ENCODE measurements around the gene SNRNP48. TPM values are rescaled to one million over a fixed set of nuclear protein-coding genes. Genes with fewer than 3 reads are reported as not detected.

Gene SNRNP48
- total and polyA plus RNA-seq, 7 donors = 8.3 to 40.8 (median 9.9) TPM

DNA sequence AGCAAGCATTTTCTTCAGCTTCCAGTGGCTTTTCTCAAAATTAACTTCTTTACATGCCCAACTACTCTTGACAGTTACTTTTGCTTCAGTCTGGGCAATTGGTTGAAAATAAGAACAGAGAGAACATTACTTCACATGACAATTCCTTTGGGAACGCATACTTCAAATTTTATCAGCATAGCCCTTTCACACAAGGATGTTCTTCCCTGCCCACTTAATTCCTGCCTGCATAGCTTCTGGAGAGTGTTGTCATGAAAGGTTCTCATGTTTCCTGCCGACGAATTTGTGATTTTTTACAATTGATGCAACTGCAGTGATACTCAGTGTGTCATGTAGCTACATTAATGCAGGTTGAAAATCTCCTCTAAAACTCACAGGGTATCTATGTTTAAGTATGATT lies 22.0 kb upstream of the SNRNP48 start:
- ATAC-seq (no peak), DNase-seq (no peak)
- Histone ChIP-seq H3K36me3 (ENCODE audit: insufficient read depth in 1 of 2, low read depth in 1 of 2) (no peaks in the 10 kb centered on the region), H3K9me3 (no peaks in the 10 kb centered on the region), H3K27ac (no peak overlapping the region), H3K4me1 (no peaks in the 10 kb centered on the region), H3K4me3 (no peak overlapping the region), H3K27me3 (ENCODE audit: insufficient read depth in 3 of 3, low read length in 2 of 3) (peaks cover 0 to 5% (median 4%) of the 10 kb centered on the region in 3 donors)
- TF ChIP-seq, protein P1, sequence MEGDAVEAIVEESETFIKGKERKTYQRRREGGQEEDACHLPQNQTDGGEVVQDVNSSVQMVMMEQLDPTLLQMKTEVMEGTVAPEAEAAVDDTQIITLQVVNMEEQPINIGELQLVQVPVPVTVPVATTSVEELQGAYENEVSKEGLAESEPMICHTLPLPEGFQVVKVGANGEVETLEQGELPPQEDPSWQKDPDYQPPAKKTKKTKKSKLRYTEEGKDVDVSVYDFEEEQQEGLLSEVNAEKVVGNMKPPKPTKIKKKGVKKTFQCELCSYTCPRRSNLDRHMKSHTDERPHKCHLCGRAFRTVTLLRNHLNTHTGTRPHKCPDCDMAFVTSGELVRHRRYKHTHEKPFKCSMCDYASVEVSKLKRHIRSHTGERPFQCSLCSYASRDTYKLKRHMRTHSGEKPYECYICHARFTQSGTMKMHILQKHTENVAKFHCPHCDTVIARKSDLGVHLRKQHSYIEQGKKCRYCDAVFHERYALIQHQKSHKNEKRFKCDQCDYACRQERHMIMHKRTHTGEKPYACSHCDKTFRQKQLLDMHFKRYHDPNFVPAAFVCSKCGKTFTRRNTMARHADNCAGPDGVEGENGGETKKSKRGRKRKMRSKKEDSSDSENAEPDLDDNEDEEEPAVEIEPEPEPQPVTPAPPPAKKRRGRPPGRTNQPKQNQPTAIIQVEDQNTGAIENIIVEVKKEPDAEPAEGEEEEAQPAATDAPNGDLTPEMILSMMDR (IDR thresholded peaks at IDR 0.05) = no peak
- 13 to 36% (median 21%) methylated on average over 3 of the region's 3 CpGs for WGBS, 3 donors
- intact Hi-C loops (cut with DNase I) = no loop called here

DNA sequence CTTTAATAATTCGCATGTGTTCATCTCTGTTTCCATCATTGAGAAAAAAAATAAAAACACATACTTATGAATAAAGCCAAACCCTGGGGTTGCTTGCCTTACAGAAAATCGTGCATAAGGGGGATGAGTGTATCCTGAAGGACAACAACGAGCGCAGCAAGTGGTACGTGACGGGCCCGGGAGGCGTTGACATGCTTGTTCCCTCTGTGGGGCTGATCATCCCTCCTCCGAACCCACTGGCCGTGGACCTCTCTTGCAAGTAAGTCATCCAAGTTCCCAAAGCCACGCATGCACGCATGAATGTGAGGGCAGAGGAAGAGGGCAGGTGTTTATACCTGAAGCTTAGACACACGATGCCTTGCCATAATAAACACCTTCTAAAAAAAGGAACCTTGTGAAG lies 20.9 kb upstream of the SNRNP48 start:
- Histone ChIP-seq H3K27me3 (ENCODE audit: insufficient read depth in 3 of 3, low read length in 2 of 3) (peaks cover 0 to 2% (median 0%) of the 10 kb centered on the region in 3 donors), H3K9me3 (no peaks in the 10 kb centered on the region), H3K4me3 (no peak overlapping the region), H3K36me3 (ENCODE audit: insufficient read depth in 1 of 2, low read depth in 1 of 2) (no peaks in the 10 kb centered on the region), H3K4me1 (no peaks in the 10 kb centered on the region), H3K27ac (no peak overlapping the region)
- intact Hi-C loops (cut with DNase I) = no loop called here
- ATAC-seq (no peak), DNase-seq (no peak)
- 91 to 94% (median 92%) methylated on average over 13 of the region's 13 CpGs for WGBS, 3 donors
- TF ChIP-seq, protein P1 (IDR thresholded peaks at IDR 0.05) = no peak

GRCh38 chr6:7572213-7572943 lies 17.6 kb upstream of the SNRNP48 start:
- no peak for ATAC-seq
- WGBS, 3 donors = 90% methylated on average over 9 of the region's 9 CpGs
- Histone ChIP-seq H3K36me3 (ENCODE audit: insufficient read depth in 1 of 2, low read depth in 1 of 2) (no peaks in the 10 kb centered on the region), H3K4me3 (no peak overlapping the region), H3K27me3 (ENCODE audit: insufficient read depth in 3 of 3, low read length in 2 of 3) (peaks cover under 1 to 5% (median 2%) of the 10 kb centered on the region in 3 donors), H3K27ac (no peak overlapping the region), H3K9me3 (no peaks in the 10 kb centered on the region), H3K4me1 (no peaks in the 10 kb centered on the region)
- no peak for DNase-seq
- intact Hi-C loops (cut with DNase I) = no loop called here
- TF ChIP-seq, protein P1 (IDR thresholded peaks at IDR 0.05) = no peak

DNA sequence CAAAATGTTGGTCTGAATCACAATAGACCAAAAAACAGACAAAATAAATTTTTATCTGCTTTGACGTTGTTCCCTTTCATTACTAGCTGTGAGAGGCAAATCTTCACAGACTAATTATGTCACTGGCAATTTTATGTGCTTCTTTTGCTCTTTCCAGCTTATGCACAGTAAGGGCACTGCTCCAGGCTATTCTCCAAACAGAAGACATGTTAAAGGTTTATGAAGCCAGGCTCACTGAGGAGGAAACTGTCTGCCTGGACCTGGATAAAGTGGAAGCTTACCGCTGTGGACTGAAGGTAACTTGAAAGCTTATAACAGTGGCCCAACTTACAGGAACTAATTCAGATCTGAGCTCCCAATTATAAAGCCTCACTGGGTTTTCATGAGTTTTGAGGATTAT lies 15.5 kb upstream of the SNRNP48 start:
- no peaks in the 10 kb centered on the region for H3K9me3 ChIP-seq
- no peak overlapping the region for H3K4me3 ChIP-seq
- H3K27me3 ChIP-seq (ENCODE audit: insufficient read depth in 3 of 3, low read length in 2 of 3) = peaks cover 0 to 19% (median 5%) of the 10 kb centered on the region in 3 donors
- ATAC-seq (no peak), DNase-seq (no peak)
- 64 to 77% (median 68%) methylated on average over 2 of the region's 2 CpGs for WGBS, 3 donors
- H3K27ac ChIP-seq = no peak overlapping the region
- H3K36me3 ChIP-seq (ENCODE audit: insufficient read depth in 1 of 2, low read depth in 1 of 2) = no peaks in the 10 kb centered on the region
- TF ChIP-seq, protein P1 (IDR thresholded peaks at IDR 0.05) = no peak
- H3K4me1 ChIP-seq = no peaks in the 10 kb centered on the region
- intact Hi-C loops (cut with DNase I) = no loop called here

DNA sequence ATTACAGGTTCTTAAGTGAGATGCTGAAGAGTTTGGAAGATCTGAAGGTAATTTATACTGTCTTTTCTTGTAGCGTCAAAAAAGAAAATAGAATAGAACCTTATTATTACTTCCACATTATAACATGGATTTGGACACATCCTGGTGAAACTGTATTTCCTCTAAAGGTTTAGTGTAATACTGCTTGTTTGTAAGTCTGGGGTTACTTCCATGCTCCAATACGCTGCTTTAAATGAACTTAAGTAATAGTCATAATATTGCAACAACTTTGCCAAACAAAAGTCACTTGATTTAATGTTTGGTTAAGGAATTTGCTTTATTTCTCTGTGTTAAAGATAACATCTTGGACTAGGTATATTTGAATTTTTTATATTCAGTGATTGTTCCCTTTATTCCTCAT lies 11.5 kb upstream of the SNRNP48 start:
- Histone ChIP-seq H3K27me3 (ENCODE audit: insufficient read depth in 3 of 3, low read length in 2 of 3) (peaks cover 0 to 29% (median 5%) of the 10 kb centered on the region in 3 donors), H3K4me1 (no peaks in the 10 kb centered on the region), H3K27ac (no peak overlapping the region), H3K9me3 (no peaks in the 10 kb centered on the region), H3K36me3 (ENCODE audit: insufficient read depth in 1 of 2, low read depth in 1 of 2) (no peaks in the 10 kb centered on the region), H3K4me3 (no peak overlapping the region)
- intact Hi-C loops (cut with DNase I) = no loop called here
- TF ChIP-seq, protein P1 (IDR thresholded peaks at IDR 0.05) = no peak
- DNase-seq = no peak
- no peak for ATAC-seq
- 0 to 41% (median 0%) methylated on average over 2 of the region's 2 CpGs for WGBS, 3 donors
